ENCODE measurements around the gene GNMT. TPM values are rescaled to one million over a fixed set of nuclear protein-coding genes. Genes with fewer than 3 reads are reported as not detected.

Gene GNMT
- polyA plus RNA-seq, 2 of the 4 experiments (the other 2 are of a cell fraction) = 0.12 to 0.23 TPM

GRCh38 chr6:42963855-42964605, 3.5 kb downstream of the GNMT start:
- H3K9me3 ChIP-seq = no peaks in the 10 kb centered on the region
- peak; percentile 34 to 63 for DNase-seq (ENCODE audit: low read depth in 1 of 2, low spot score in 1 of 2)
- H3K4me2 ChIP-seq = no peak overlapping the region
- H3K4me1 ChIP-seq = peaks cover 8% of the 10 kb centered on the region; the same call in 1 of the 3 replicates
- CTCF ChIA-PET = interaction anchor here (0.7 to 1.8 kb wide), 8 partner anchors 10 to 526 kb away, joined by 3 to 7 read pairs (median 4); no protein-coding TSS in a partner anchor
- peak; percentile 75 to 84; a peak in 5 of 6 replicates for ATAC-seq
- FAIRE-seq = no peak
- TF ChIP-seq KDM1A (IDR thresholded peaks at IDR 0.05; ENCODE audit: low read depth) (no peak), CTCF (IDR thresholded peaks at IDR 0.05) (peak; percentile 26; the same call in 1 of the 3 replicates), RAD21 (conservative IDR thresholded peaks at IDR 0.05 in 1 of 2, IDR thresholded peaks at IDR 0.05 in 1 of 2) (peak; percentile 41 to 56)
- POLR2A ChIA-PET = no interaction called here
- 79% methylated on average over 7 of the region's 9 CpGs for WGBS (ENCODE audit: missing lambda C conversion rate)
- no peak overlapping the region for H3K4me3 ChIP-seq
- no peak overlapping the region for H3K27ac ChIP-seq

GRCh38 chr6:42966571-42966970, 6.0 kb downstream of the GNMT start:
- TF ChIP-seq, protein P1, sequence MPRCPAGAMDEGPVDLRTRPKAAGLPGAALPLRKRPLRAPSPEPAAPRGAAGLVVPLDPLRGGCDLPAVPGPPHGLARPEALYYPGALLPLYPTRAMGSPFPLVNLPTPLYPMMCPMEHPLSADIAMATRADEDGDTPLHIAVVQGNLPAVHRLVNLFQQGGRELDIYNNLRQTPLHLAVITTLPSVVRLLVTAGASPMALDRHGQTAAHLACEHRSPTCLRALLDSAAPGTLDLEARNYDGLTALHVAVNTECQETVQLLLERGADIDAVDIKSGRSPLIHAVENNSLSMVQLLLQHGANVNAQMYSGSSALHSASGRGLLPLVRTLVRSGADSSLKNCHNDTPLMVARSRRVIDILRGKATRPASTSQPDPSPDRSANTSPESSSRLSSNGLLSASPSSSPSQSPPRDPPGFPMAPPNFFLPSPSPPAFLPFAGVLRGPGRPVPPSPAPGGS (IDR thresholded peaks at IDR 0.05) = no peak
- TF ChIP-seq USF2 (IDR thresholded peaks at IDR 0.05) = no peak
- no peak for TF ChIP-seq CHD2 (IDR thresholded peaks at IDR 0.05; ENCODE audit: low read length, partially characterized antibody)
- no peak for TF ChIP-seq RNF2 (IDR thresholded peaks at IDR 0.05; ENCODE audit: borderline replicate concordance, low read depth)
- TF ChIP-seq HMGXB4 (CRISPR knock-in tag; IDR thresholded peaks at IDR 0.05; ENCODE audit: borderline replicate concordance) = no peak
- TF ChIP-seq EP300 (IDR thresholded peaks at IDR 0.05) = no peak
- no peak for TF ChIP-seq FOSL2 (IDR thresholded peaks at IDR 0.05)
- no peak for TF ChIP-seq FOSL2 (CRISPR knock-in tag; IDR thresholded peaks at IDR 0.05)
- no peak for TF ChIP-seq ZC3H11A (IDR thresholded peaks at IDR 0.05)
- POLR2A ChIA-PET = interaction anchor here (0.6 kb wide), 1 partner anchor 18 kb away, joined by 3 read pairs; the partner anchor contains the start of gene PPP2R5D
- FAIRE-seq (no peak), DNase-seq (ENCODE audit: low read depth in 1 of 2, low spot score in 1 of 2) (no peak), ATAC-seq (no peak)
- CTCF ChIA-PET = no interaction called here
- Histone ChIP-seq H3K4me2 (no peak overlapping the region), H3K4me1 (peaks cover 17% of the 10 kb centered on the region), H3K27ac (no peak overlapping the region), H3K9me3 (no peaks in the 10 kb centered on the region), H3K4me3 (no peak overlapping the region)
- 85% methylated on average over 7 of the region's 7 CpGs for WGBS (ENCODE audit: missing lambda C conversion rate)

- Histone ChIP-seq H3K4me3 (no peak overlapping the region), H3K4me1 (peaks cover 20% of the 10 kb centered on the region), H3K27ac (no peak overlapping the region), H3K9me3 (no peaks in the 10 kb centered on the region), H3K4me2 (no peak overlapping the region)
- FAIRE-seq (no peak), ATAC-seq (no peak), DNase-seq (ENCODE audit: low read depth in 1 of 2, low spot score in 1 of 2) (no peak)
- POLR2A ChIA-PET = no interaction called here
- CTCF ChIA-PET = no interaction called here
- WGBS (ENCODE audit: missing lambda C conversion rate) = 90% methylated on average over 10 of the region's 11 CpGs
- TF ChIP-seq HOXB5 (CRISPR knock-in tag; IDR thresholded peaks at IDR 0.05) (no peak), NFE2L2 (conservative IDR thresholded peaks at IDR 0.05; ENCODE audit: low read length) (no peak), ZFP36 (IDR thresholded peaks at IDR 0.05; ENCODE audit: borderline replicate concordance, partially characterized antibody) (no peak), TFCP2L1 (CRISPR knock-in tag; IDR thresholded peaks at IDR 0.05) (no peak), HEYL (CRISPR knock-in tag; IDR thresholded peaks at IDR 0.05) (no peak)
- TF ChIP-seq, protein P2, sequence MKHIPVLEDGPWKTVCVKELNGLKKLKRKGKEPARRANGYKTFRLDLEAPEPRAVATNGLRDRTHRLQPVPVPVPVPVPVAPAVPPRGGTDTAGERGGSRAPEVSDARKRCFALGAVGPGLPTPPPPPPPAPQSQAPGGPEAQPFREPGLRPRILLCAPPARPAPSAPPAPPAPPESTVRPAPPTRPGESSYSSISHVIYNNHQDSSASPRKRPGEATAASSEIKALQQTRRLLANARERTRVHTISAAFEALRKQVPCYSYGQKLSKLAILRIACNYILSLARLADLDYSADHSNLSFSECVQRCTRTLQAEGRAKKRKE (CRISPR knock-in tag; IDR thresholded peaks at IDR 0.05; ENCODE audit: low read depth) = no peak
- TF ChIP-seq, protein P3, sequence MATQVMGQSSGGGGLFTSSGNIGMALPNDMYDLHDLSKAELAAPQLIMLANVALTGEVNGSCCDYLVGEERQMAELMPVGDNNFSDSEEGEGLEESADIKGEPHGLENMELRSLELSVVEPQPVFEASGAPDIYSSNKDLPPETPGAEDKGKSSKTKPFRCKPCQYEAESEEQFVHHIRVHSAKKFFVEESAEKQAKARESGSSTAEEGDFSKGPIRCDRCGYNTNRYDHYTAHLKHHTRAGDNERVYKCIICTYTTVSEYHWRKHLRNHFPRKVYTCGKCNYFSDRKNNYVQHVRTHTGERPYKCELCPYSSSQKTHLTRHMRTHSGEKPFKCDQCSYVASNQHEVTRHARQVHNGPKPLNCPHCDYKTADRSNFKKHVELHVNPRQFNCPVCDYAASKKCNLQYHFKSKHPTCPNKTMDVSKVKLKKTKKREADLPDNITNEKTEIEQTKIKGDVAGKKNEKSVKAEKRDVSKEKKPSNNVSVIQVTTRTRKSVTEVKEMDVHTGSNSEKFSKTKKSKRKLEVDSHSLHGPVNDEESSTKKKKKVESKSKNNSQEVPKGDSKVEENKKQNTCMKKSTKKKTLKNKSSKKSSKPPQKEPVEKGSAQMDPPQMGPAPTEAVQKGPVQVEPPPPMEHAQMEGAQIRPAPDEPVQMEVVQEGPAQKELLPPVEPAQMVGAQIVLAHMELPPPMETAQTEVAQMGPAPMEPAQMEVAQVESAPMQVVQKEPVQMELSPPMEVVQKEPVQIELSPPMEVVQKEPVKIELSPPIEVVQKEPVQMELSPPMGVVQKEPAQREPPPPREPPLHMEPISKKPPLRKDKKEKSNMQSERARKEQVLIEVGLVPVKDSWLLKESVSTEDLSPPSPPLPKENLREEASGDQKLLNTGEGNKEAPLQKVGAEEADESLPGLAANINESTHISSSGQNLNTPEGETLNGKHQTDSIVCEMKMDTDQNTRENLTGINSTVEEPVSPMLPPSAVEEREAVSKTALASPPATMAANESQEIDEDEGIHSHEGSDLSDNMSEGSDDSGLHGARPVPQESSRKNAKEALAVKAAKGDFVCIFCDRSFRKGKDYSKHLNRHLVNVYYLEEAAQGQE (IDR thresholded peaks at IDR 0.05) = no peak
These were observed 6.7 kb downstream of the GNMT start for GRCh38 chr6:42967228-42967627.

Data from A549 (cell line).